Keratinocyte (primary cell): ENCODE results near the gene SCAP. TPM values are rescaled to one million over a fixed set of nuclear protein-coding genes. Genes with fewer than 3 reads are reported as not detected.
A peak's percentile ranks its signal among the peaks of the same experiment; 100 is the strongest.
"Not testable (repeated sequence)": the region's sequence is repeated elsewhere in the genome, so short reads cannot be mapped to it uniquely, and the experiment has no call there.

Experiments used
- DNase-seq: peaks from one replicate; pipeline ENCODE4 v3.0.0-alpha.2; 2011; ENCODE audit warnings: low read depth, missing footprints, low spot score
- FAIRE-seq: peaks from 2 replicates; lab custom pipeline; 2011; peaks lifted over from hg19 to GRCh38; lab: Jason Lieb, UNC
- H2AFZ ChIP-seq: 2 replicates; pipeline ENCODE4 v1.6.0; 2012; ENCODE audit warnings: low read length, control low read depth, inconsistent platforms; ENCODE audit not compliant: control insufficient read depth
- H3K27ac ChIP-seq: 2 replicates; pipeline ENCODE4 v1.5.1; 2011; ENCODE audit warnings: low read length; ENCODE audit not compliant: control insufficient read depth, insufficient read depth
- H3K27me3 ChIP-seq: 3 replicates; pipeline ENCODE4 v1.6.0; 2011; ENCODE audit warnings: low read length; ENCODE audit not compliant: control insufficient read depth, insufficient read depth; ENCODE audit errors: extremely low read depth
- H3K36me3 ChIP-seq, 2 experiments: 2 replicates in 1 of 2; 3 replicates in 1 of 2; pipeline ENCODE4 v1.5.1; 2011; ENCODE audit warnings: low read length in 2 of 2, mild to moderate bottlenecking in 1 of 2; ENCODE audit not compliant: control insufficient read depth in 2 of 2, insufficient read depth in 2 of 2; ENCODE audit errors: extremely low read depth in 1 of 2
- H3K4me1 ChIP-seq: 3 replicates; pipeline ENCODE4 v1.5.1; 2011; ENCODE audit warnings: low read length; ENCODE audit not compliant: control insufficient read depth, insufficient read depth; ENCODE audit errors: extremely low read depth
- H3K4me2 ChIP-seq: 3 replicates; pipeline ENCODE4 v1.6.0; 2011; ENCODE audit warnings: low read depth, low read length; ENCODE audit not compliant: control insufficient read depth, insufficient read depth; ENCODE audit errors: extremely low read depth
- H3K4me3 ChIP-seq, 3 experiments: fragments of 200-600 bp in 1 of 3; sonication (generic) in 1 of 3; 2 replicates in 2 of 3; 3 replicates in 1 of 3; pipeline ENCODE4 v1.5.1; 2011 to 2016; ENCODE audit warnings: low read length in 3 of 3, mild to moderate bottlenecking in 3 of 3, control low read depth in 2 of 3, inconsistent platforms in 1 of 3, low read depth in 1 of 3, mixed read lengths in 1 of 3, mixed run types in 1 of 3, moderate library complexity in 1 of 3; ENCODE audit not compliant: control insufficient read depth in 2 of 3, insufficient read depth in 2 of 3; ENCODE audit errors: extremely low read depth in 1 of 3
- H3K79me2 ChIP-seq: 2 replicates; pipeline ENCODE4 v1.6.0; 2012; ENCODE audit warnings: low read length; ENCODE audit not compliant: control insufficient read depth, insufficient read depth
- H3K9ac ChIP-seq: 3 replicates; pipeline ENCODE4 v1.6.0; 2011; ENCODE audit warnings: low read length; ENCODE audit not compliant: control insufficient read depth, insufficient read depth; ENCODE audit errors: extremely low read depth
- H3K9me1 ChIP-seq: 3 replicates; pipeline ENCODE4 v1.6.0; 2011; ENCODE audit warnings: low read length; ENCODE audit not compliant: control insufficient read depth, insufficient read depth; ENCODE audit errors: extremely low read depth
- H3K9me3 ChIP-seq: 2 replicates; pipeline ENCODE4 v1.5.1; 2012; ENCODE audit warnings: low read depth, low read length; ENCODE audit not compliant: control insufficient read depth
- H4K20me1 ChIP-seq: 3 replicates; pipeline ENCODE4 v1.6.0; 2011; ENCODE audit warnings: low read length; ENCODE audit not compliant: control insufficient read depth, insufficient read depth; ENCODE audit errors: extremely low read depth
- EZH2 ChIP-seq: IDR thresholded peaks from one replicate; pipeline ENCODE4 v1.6.1; 2012; ENCODE audit warnings: inconsistent platforms, mild to moderate bottlenecking, low read length, moderate library complexity
- dilution Hi-C: fragments of 300-500 bp; cut with MboI; formaldehyde crosslinking; loops from one replicate; pipeline ENCODE4 v1.7.0; 2020; ENCODE audit warnings: low sequenced_read_pairs; ENCODE audit not compliant: extremely low pct_ligation_motif_present
- polyA plus RNA-seq, 5 experiments: library from polyadenylated mRNA; depleted of rRNA in 3 of 5; stranded (reverse) in 3 of 5; stranded (forward) in 1 of 5; unstranded in 1 of 5; fragments of >200 nt; gene quantifications; 1 replicate in 1 of 5; 2 replicates in 3 of 5; 3 replicates in 1 of 5; pipeline versions ENCODE4 v1.2.1 to v1.2.3, GENCODE V29; 2011 to 2012; ENCODE audit warnings: missing spikeins in 2 of 5, low read depth in 1 of 5, low replicate concordance in 1 of 5
- TF ChIP-seq, protein P1 (sequence below), 3 experiments: IDR thresholded peaks in 1 of 3; conservative IDR thresholded peaks in 1 of 3; optimal IDR thresholded peaks in 1 of 3; 2 replicates in 2 of 3; 3 replicates in 1 of 3; pipeline versions ENCODE3 to v1.5.1; 2011; ENCODE audit warnings: low read length in 3 of 3, mild to moderate bottlenecking in 3 of 3, moderate library complexity in 2 of 3, control low read depth in 1 of 3, inconsistent platforms in 1 of 3; ENCODE audit not compliant: insufficient read depth in 2 of 3; ENCODE audit errors: extremely low read depth in 1 of 3

The SCAP gene
- polyA plus RNA-seq, 1 donor (not counting 4 experiments of a cell fraction or from before 2014, with no cell fraction given), result 17.7 TPM

DNA sequence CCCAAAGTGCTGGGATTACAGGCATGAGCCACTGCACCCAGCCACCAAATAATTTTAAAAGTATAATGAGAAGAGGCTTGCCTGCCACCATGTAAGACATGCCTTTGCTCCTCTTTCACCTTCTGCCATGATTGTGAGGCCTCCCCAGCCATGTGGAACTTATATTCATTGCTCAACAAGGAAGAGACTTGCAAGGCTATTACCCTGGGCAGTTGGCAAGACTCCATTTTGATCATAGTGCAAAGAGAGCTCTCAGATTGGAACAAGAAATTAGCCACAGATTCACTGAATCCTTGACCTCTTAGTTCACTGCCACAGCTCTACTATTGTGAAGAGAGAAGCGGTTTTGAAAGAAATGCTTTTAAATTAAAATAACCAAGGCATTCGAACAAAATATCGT, 6.1 kb downstream of the SCAP start:
- Histone ChIP-seq H3K27me3 (no peaks in the 10 kb centered on the region), H3K9me1 (no peaks in the 10 kb centered on the region), H3K27ac (no peak overlapping the region), H3K4me1 (peaks cover 23% of the 10 kb centered on the region), H2AFZ (no peak overlapping the region), H4K20me1 (no peaks in the 10 kb centered on the region), H3K9ac (no peak overlapping the region), H3K4me3 (no peak overlapping the region), H3K36me3 (no peaks in the 10 kb centered on the region), H3K79me2 (peaks cover 64% of the 10 kb centered on the region), H3K9me3 (no peaks in the 10 kb centered on the region), H3K4me2 (no peak overlapping the region)
- FAIRE-seq, result no peak
- TF ChIP-seq, protein P1, sequence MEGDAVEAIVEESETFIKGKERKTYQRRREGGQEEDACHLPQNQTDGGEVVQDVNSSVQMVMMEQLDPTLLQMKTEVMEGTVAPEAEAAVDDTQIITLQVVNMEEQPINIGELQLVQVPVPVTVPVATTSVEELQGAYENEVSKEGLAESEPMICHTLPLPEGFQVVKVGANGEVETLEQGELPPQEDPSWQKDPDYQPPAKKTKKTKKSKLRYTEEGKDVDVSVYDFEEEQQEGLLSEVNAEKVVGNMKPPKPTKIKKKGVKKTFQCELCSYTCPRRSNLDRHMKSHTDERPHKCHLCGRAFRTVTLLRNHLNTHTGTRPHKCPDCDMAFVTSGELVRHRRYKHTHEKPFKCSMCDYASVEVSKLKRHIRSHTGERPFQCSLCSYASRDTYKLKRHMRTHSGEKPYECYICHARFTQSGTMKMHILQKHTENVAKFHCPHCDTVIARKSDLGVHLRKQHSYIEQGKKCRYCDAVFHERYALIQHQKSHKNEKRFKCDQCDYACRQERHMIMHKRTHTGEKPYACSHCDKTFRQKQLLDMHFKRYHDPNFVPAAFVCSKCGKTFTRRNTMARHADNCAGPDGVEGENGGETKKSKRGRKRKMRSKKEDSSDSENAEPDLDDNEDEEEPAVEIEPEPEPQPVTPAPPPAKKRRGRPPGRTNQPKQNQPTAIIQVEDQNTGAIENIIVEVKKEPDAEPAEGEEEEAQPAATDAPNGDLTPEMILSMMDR (optimal IDR thresholded peaks at IDR 0.05 in 1 of 3, IDR thresholded peaks at IDR 0.05 in 1 of 3, conservative IDR thresholded peaks at IDR 0.05 in 1 of 3; ENCODE audit: extremely low read depth in 1 of 3, insufficient read depth in 2 of 3, low read length in 3 of 3), result no peak
- no peak for TF ChIP-seq EZH2
- dilution Hi-C loops, result no loop called here
- DNase-seq, result no peak

DNA sequence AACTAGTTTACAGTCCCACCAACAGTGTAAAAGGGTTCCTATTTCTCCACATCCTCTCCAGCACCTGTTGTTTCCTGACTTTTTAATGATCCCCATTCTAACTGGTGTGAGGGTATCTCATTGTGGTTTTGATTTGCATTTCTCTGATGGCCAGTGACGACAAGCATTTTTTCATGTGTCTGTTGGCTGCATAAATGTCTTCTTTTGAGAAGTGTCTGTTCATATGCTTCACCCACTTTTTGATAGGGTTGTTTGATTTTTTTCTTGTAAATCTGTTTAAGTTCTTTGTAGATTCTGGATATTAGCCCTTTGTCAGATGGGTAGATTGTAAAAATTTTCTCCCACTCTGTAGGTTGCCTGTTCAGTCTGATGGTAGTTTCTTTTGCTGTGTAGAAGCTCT, 7.4 kb downstream of the SCAP start:
- H3K4me3 ChIP-seq, H2AFZ ChIP-seq, H3K27ac ChIP-seq, H3K27me3 ChIP-seq, H4K20me1 ChIP-seq, dilution Hi-C loops, H3K9me1 ChIP-seq, H3K36me3 ChIP-seq, DNase-seq, H3K9me3 ChIP-seq, H3K9ac ChIP-seq, FAIRE-seq, H3K4me2 ChIP-seq: not testable (repeated sequence)
- Histone ChIP-seq H3K79me2 (peaks cover 61% of the 10 kb centered on the region), H3K4me1 (peaks cover 18% of the 10 kb centered on the region)

DNA sequence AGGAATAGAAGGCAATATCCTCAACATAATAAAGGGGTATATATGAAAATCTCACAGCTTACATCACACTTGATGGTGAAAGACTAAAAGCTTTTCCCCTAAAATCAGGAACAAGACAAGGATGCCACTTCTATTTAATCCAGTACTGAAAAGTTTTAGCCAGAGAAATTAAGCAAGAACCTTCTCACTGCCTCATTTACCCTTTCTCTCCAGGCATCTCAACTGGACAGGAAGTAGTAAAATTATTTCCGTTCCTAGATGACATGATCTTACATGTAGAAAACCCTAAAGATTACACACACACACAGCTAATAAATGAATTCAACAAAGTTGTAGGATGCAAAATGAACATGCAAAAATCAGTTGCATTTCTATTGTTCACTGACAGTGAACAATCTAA, 11.2 kb downstream of the SCAP start:
- H3K4me2 ChIP-seq, result peak overlapping the region; percentile 56
- H3K4me1 ChIP-seq, result peaks cover 15% of the 10 kb centered on the region
- FAIRE-seq (no peak), DNase-seq (no peak)
- H3K27me3 ChIP-seq, result no peaks in the 10 kb centered on the region
- TF ChIP-seq EZH2, result no peak
- TF ChIP-seq, protein P1 (optimal IDR thresholded peaks at IDR 0.05 in 1 of 3, IDR thresholded peaks at IDR 0.05 in 1 of 3, conservative IDR thresholded peaks at IDR 0.05 in 1 of 3; ENCODE audit: extremely low read depth in 1 of 3, insufficient read depth in 2 of 3, low read length in 3 of 3), result no peak
- H3K9me1 ChIP-seq, result no peaks in the 10 kb centered on the region
- H2AFZ ChIP-seq, result no peak overlapping the region
- H3K9me3 ChIP-seq, result no peaks in the 10 kb centered on the region
- no peaks in the 10 kb centered on the region for H3K36me3 ChIP-seq
- H3K9ac ChIP-seq, result no peak overlapping the region
- dilution Hi-C loops, result no loop called here
- H3K79me2 ChIP-seq, result peaks cover 56% of the 10 kb centered on the region
- H3K27ac ChIP-seq, result no peak overlapping the region
- H4K20me1 ChIP-seq, result no peaks in the 10 kb centered on the region
- H3K4me3 ChIP-seq, result no peak overlapping the region

DNA sequence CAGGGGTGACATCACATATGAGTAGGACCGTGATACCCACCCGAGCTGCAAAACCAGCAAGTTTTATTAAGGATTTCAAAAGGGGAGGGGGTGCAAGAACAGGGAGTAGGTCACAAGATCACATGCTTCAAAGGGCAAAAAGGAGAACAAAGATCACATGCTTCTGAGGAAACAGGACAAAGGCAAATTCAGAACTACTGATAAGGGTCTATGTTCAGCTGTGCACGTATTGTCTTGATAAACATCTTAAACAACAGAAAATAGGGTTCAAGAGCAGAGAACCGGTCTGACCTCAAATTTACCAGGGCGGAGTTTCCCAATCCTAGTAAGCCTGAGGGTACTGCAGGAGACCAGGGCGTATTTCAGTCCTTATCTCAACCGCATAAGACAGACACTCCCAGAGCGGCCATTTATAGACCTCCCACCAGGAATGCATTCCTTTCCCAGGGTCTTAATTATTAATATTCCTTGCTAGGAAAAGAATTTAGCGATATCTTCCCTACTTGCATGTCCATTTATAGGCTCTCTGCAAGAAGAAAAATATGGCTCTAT, 16.1 kb downstream of the SCAP start:
- H3K27me3 ChIP-seq, H3K4me3 ChIP-seq, H3K9me1 ChIP-seq, H3K36me3 ChIP-seq, H3K4me1 ChIP-seq, H2AFZ ChIP-seq, H4K20me1 ChIP-seq, H3K27ac ChIP-seq, H3K9ac ChIP-seq, H3K9me3 ChIP-seq, DNase-seq, H3K4me2 ChIP-seq, dilution Hi-C loops, FAIRE-seq: not testable (repeated sequence)
- H3K79me2 ChIP-seq, result peaks cover 57% of the 10 kb centered on the region
